ENCODE measurements around the gene TDRD10. TPM values are rescaled to one million over a fixed set of nuclear protein-coding genes. Genes with fewer than 3 reads are reported as not detected.

TDRD10 gene
- polyA plus RNA-seq, 1 donor, result 1.8 TPM

DNA sequence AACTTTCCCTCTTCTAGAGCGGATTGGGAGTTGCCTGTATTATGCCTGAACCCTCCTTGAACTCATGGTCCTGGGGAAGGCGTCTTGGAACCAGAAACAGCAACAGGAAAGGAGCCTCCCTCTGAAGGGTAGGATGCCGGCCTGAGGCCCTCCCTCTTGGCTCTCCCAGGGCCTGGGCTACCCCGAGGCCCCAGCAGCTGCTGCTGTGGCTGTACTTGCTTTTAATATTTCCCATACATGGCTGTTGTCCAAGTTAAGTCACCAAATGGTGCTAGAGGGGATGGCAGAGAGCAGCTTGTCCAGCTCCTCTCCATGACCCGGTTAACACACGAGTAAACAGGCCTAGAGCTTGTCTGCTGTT is 76.0 kb downstream of the TDRD10 start:
- H3K4me1 ChIP-seq (ENCODE audit: control insufficient read depth, insufficient read depth, low read length), result no peaks in the 10 kb centered on the region
- peaks cover 58% of the 10 kb centered on the region for H3K36me3 ChIP-seq (ENCODE audit: control insufficient read depth, insufficient read depth, low read length)
- peaks cover 9% of the 10 kb centered on the region for H3K27me3 ChIP-seq (ENCODE audit: control insufficient read depth, insufficient read depth, low read length)
- WGBS (ENCODE audit: insufficient coverage, low lambda C conversion rate), result no CpG with 5 or more reads among the region's 6 CpGs
- H3K27ac ChIP-seq (ENCODE audit: low read length), result no peak overlapping the region
- no peak for DNase-seq
- H3K9me3 ChIP-seq (ENCODE audit: control insufficient read depth, low read depth, low read length), result no peaks in the 10 kb centered on the region
- no peak overlapping the region for H3K4me3 ChIP-seq (ENCODE audit: low read length)

- no peak overlapping the region for H3K27ac ChIP-seq (ENCODE audit: low read length)
- peaks cover 3% of the 10 kb centered on the region for H3K27me3 ChIP-seq (ENCODE audit: control insufficient read depth, insufficient read depth, low read length)
- H3K36me3 ChIP-seq (ENCODE audit: control insufficient read depth, insufficient read depth, low read length), result peaks cover 71% of the 10 kb centered on the region
- WGBS (ENCODE audit: insufficient coverage, low lambda C conversion rate), result no CpG with 5 or more reads among the region's 8 CpGs
- H3K9me3 ChIP-seq (ENCODE audit: control insufficient read depth, low read depth, low read length), result no peaks in the 10 kb centered on the region
- DNase-seq, result no peak
- no peak overlapping the region for H3K4me3 ChIP-seq (ENCODE audit: low read length)
- H3K4me1 ChIP-seq (ENCODE audit: control insufficient read depth, insufficient read depth, low read length), result no peaks in the 10 kb centered on the region
Observed at GRCh38 chr1:154579374-154579773, 77.4 kb downstream of the TDRD10 start.

DNA sequence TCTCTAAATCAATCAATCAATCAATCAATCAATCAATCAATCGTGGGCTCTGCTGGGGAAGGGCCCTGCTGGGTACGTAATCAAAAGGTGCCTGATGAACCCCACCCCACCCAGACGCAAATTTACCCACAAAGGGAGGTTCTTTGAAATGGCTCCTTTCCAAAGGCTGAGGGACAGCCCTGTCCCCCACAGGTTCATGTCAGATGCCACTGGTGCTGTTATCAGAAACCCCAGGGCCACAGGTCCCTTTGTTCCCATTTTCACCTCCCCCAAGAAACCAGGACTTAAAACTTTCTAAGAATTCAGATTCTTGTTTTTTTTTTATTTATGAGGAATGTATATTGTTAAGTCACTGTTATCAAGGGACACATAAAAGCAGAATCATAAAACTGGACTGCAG is 79.7 kb downstream of the TDRD10 start:
- Histone ChIP-seq H3K36me3 (ENCODE audit: control insufficient read depth, insufficient read depth, low read length) (peaks cover 95% of the 10 kb centered on the region), H3K4me1 (ENCODE audit: control insufficient read depth, insufficient read depth, low read length) (no peaks in the 10 kb centered on the region), H3K27me3 (ENCODE audit: control insufficient read depth, insufficient read depth, low read length) (no peaks in the 10 kb centered on the region), H3K4me3 (ENCODE audit: low read length) (no peak overlapping the region), H3K27ac (ENCODE audit: low read length) (no peak overlapping the region), H3K9me3 (ENCODE audit: control insufficient read depth, low read depth, low read length) (no peaks in the 10 kb centered on the region)
- DNase-seq, result no peak
- no CpG with 5 or more reads among the region's 3 CpGs for WGBS (ENCODE audit: insufficient coverage, low lambda C conversion rate)

DNA sequence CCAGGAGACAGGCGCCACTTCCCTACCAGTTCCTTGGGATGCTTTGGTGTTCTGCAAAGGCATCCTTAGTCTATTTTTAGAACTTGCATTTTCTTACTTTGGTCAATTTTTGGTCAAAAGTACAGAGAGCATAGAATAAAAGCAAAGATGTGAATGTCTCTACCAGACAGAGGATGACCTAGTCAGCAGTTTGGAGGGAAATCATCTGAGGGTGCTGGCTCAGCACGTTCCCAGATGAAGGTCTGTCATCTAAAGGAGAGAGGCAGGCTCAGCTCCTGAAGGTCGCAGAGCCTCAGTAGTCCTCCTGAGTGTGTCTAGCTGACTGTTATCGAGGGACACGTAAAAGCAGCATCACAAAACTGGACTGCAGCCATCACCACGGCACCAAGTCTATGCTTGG is 80.9 kb downstream of the TDRD10 start:
- Histone ChIP-seq H3K4me3 (ENCODE audit: low read length) (no peak overlapping the region), H3K27ac (ENCODE audit: low read length) (no peak overlapping the region), H3K9me3 (ENCODE audit: control insufficient read depth, low read depth, low read length) (no peaks in the 10 kb centered on the region), H3K36me3 (ENCODE audit: control insufficient read depth, insufficient read depth, low read length) (peaks cover 96% of the 10 kb centered on the region), H3K27me3 (ENCODE audit: control insufficient read depth, insufficient read depth, low read length) (no peaks in the 10 kb centered on the region), H3K4me1 (ENCODE audit: control insufficient read depth, insufficient read depth, low read length) (no peaks in the 10 kb centered on the region)
- WGBS (ENCODE audit: insufficient coverage, low lambda C conversion rate), result no CpG with 5 or more reads among the region's 6 CpGs
- no peak for DNase-seq

DNA sequence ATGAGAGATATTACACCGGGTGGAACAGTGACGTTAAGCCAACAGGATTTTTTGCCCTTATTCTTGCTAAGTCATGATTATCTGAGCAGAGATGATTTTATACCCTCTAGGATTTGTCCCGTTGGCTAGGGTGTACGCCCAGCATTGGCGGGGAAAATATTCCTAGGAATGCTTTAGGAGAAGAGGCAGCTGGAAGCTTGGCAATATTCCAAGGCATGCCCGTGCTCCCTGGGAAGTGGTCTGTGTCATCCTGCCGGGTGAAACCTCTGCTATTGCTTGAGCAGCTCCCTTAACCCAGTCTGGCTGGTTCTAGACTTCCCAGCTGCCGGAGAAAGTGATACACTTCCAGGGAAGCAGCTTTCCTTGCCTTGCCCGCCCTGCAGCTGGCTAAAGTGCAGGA is 81.8 kb downstream of the TDRD10 start:
- no peak for DNase-seq
- Histone ChIP-seq H3K27me3 (ENCODE audit: control insufficient read depth, insufficient read depth, low read length) (no peaks in the 10 kb centered on the region), H3K9me3 (ENCODE audit: control insufficient read depth, low read depth, low read length) (no peaks in the 10 kb centered on the region), H3K4me3 (ENCODE audit: low read length) (no peak overlapping the region), H3K36me3 (ENCODE audit: control insufficient read depth, insufficient read depth, low read length) (peaks cover 97% of the 10 kb centered on the region), H3K27ac (ENCODE audit: low read length) (no peak overlapping the region), H3K4me1 (ENCODE audit: control insufficient read depth, insufficient read depth, low read length) (no peaks in the 10 kb centered on the region)
- WGBS (ENCODE audit: insufficient coverage, low lambda C conversion rate), result 100% methylated on average over 1 of the region's 9 CpGs

- Histone ChIP-seq H3K4me3 (ENCODE audit: low read length) (no peak overlapping the region), H3K27me3 (ENCODE audit: control insufficient read depth, insufficient read depth, low read length) (no peaks in the 10 kb centered on the region), H3K4me1 (ENCODE audit: control insufficient read depth, insufficient read depth, low read length) (no peaks in the 10 kb centered on the region), H3K36me3 (ENCODE audit: control insufficient read depth, insufficient read depth, low read length) (peaks cover 97% of the 10 kb centered on the region), H3K9me3 (ENCODE audit: control insufficient read depth, low read depth, low read length) (no peaks in the 10 kb centered on the region), H3K27ac (ENCODE audit: low read length) (no peak overlapping the region)
- 83% methylated on average over 4 of the region's 9 CpGs for WGBS (ENCODE audit: insufficient coverage, low lambda C conversion rate)
- DNase-seq, result no peak
Observed at GRCh38 chr1:154584267-154584994, 82.4 kb downstream of the TDRD10 start.

GRCh38 chr1:154586231-154586630 is 84.2 kb downstream of the TDRD10 start:
- Histone ChIP-seq H3K27ac (ENCODE audit: low read length) (no peak overlapping the region), H3K4me3 (ENCODE audit: low read length) (no peak overlapping the region), H3K27me3 (ENCODE audit: control insufficient read depth, insufficient read depth, low read length) (no peaks in the 10 kb centered on the region), H3K36me3 (ENCODE audit: control insufficient read depth, insufficient read depth, low read length) (peaks cover 96% of the 10 kb centered on the region), H3K9me3 (ENCODE audit: control insufficient read depth, low read depth, low read length) (no peaks in the 10 kb centered on the region), H3K4me1 (ENCODE audit: control insufficient read depth, insufficient read depth, low read length) (no peaks in the 10 kb centered on the region)
- DNase-seq, result no peak
- no CpG with 5 or more reads among the region's 10 CpGs for WGBS (ENCODE audit: insufficient coverage, low lambda C conversion rate)

- DNase-seq, result no peak
- no peaks in the 10 kb centered on the region for H3K27me3 ChIP-seq (ENCODE audit: control insufficient read depth, insufficient read depth, low read length)
- H3K36me3 ChIP-seq (ENCODE audit: control insufficient read depth, insufficient read depth, low read length), result peaks cover 98% of the 10 kb centered on the region
- WGBS (ENCODE audit: insufficient coverage, low lambda C conversion rate), result 100% methylated on average over 2 of the region's 6 CpGs
- no peak overlapping the region for H3K27ac ChIP-seq (ENCODE audit: low read length)
- no peak overlapping the region for H3K4me3 ChIP-seq (ENCODE audit: low read length)
- H3K9me3 ChIP-seq (ENCODE audit: control insufficient read depth, low read depth, low read length), result no peaks in the 10 kb centered on the region
- no peaks in the 10 kb centered on the region for H3K4me1 ChIP-seq (ENCODE audit: control insufficient read depth, insufficient read depth, low read length)
Observed at GRCh38 chr1:154586641-154587040, 84.6 kb downstream of the TDRD10 start.

GRCh38 chr1:154589780-154590179 is 87.8 kb downstream of the TDRD10 start:
- peaks cover 96% of the 10 kb centered on the region for H3K36me3 ChIP-seq (ENCODE audit: control insufficient read depth, insufficient read depth, low read length)
- H3K27me3 ChIP-seq (ENCODE audit: control insufficient read depth, insufficient read depth, low read length), result no peaks in the 10 kb centered on the region
- no CpG with 5 or more reads among the region's 10 CpGs for WGBS (ENCODE audit: insufficient coverage, low lambda C conversion rate)

DNA sequence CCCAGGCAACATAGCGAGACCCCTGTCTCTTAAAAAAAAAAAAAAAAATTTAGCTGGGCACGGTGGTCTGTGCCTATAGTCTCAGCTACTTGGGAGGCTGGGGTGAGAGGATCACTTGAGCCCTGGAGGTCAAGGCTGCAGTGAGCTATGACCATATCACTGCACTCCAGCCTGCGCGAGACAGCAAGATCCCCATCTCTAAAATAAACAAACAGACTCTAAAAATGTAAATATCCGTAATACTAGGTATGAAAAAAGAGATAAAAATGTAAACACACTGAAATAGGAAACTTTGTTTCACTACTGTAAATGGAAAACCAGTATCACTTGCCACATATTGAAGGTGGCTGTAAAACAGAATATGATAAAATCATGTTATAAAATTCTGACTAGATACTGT is 88.7 kb downstream of the TDRD10 start:
- peaks cover 93% of the 10 kb centered on the region for H3K36me3 ChIP-seq (ENCODE audit: control insufficient read depth, insufficient read depth, low read length)
- H3K27ac ChIP-seq (ENCODE audit: low read length), result no peak overlapping the region
- H3K27me3 ChIP-seq (ENCODE audit: control insufficient read depth, insufficient read depth, low read length), result no peaks in the 10 kb centered on the region
- no peak for DNase-seq
- WGBS (ENCODE audit: insufficient coverage, low lambda C conversion rate), result no CpG with 5 or more reads among the region's 5 CpGs
- H3K4me1 ChIP-seq (ENCODE audit: control insufficient read depth, insufficient read depth, low read length), result no peaks in the 10 kb centered on the region
- H3K9me3 ChIP-seq (ENCODE audit: control insufficient read depth, low read depth, low read length), result no peaks in the 10 kb centered on the region
- H3K4me3 ChIP-seq (ENCODE audit: low read length), result no peak overlapping the region

More at GRCh38 chr1:154589780-154590179, 87.8 kb downstream of the TDRD10 start:
- Histone ChIP-seq H3K4me3 (ENCODE audit: low read length) (no peak overlapping the region), H3K9me3 (ENCODE audit: control insufficient read depth, low read depth, low read length) (no peaks in the 10 kb centered on the region), H3K27ac (ENCODE audit: low read length) (no peak overlapping the region), H3K4me1 (ENCODE audit: control insufficient read depth, insufficient read depth, low read length) (no peaks in the 10 kb centered on the region)
- DNase-seq, result no peak

- Histone ChIP-seq H3K36me3 (ENCODE audit: control insufficient read depth, insufficient read depth, low read length) (peaks cover 93% of the 10 kb centered on the region), H3K4me1 (ENCODE audit: control insufficient read depth, insufficient read depth, low read length) (no peaks in the 10 kb centered on the region), H3K27ac (ENCODE audit: low read length) (no peak overlapping the region), H3K4me3 (ENCODE audit: low read length) (no peak overlapping the region), H3K9me3 (ENCODE audit: control insufficient read depth, low read depth, low read length) (no peaks in the 10 kb centered on the region), H3K27me3 (ENCODE audit: control insufficient read depth, insufficient read depth, low read length) (no peaks in the 10 kb centered on the region)
- no peak for DNase-seq
- no CpG with 5 or more reads among the region's 7 CpGs for WGBS (ENCODE audit: insufficient coverage, low lambda C conversion rate)
Observed at GRCh38 chr1:154591206-154591605, 89.2 kb downstream of the TDRD10 start.
